ENCODE data around the gene NCKAP1.

Gene NCKAP1

DNA sequence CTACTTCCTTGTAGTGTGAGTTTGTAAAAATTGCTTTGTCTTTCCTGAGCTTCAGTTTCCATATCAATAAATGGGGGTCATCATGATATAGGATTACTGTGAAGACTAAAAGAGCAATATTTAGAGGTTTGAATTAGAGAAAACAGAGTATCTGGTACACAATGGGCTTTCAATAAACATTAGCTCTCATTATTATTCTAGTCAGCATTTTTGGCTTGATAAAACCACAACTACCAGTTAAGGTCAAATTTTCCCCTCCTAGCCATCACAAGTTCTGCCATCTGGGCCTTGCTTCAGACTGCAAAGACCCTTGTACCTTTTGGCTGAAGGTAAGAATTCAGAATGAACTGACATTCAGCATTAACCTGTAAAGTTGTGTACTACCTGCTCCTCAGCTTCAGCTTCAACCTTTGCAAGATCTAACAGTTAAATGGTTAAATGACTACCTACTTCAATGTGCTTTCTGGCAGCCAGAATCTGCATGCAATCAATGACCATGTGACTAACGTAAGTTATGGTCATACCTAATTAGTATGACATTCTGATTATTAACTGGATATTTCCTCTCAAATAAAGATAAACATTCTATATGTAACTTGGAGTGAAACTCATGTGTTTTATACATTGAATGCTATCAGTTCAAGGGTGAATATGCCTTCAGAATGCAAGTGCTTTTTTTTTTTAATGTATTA lies 119.2 kb downstream of the NCKAP1 start:
- no peak overlapping the region for H3K4me3 ChIP-seq (ENCODE audit: low read length)
- no peak for DNase-seq (ENCODE audit: low read depth)
- TF ChIP-seq, protein P1, sequence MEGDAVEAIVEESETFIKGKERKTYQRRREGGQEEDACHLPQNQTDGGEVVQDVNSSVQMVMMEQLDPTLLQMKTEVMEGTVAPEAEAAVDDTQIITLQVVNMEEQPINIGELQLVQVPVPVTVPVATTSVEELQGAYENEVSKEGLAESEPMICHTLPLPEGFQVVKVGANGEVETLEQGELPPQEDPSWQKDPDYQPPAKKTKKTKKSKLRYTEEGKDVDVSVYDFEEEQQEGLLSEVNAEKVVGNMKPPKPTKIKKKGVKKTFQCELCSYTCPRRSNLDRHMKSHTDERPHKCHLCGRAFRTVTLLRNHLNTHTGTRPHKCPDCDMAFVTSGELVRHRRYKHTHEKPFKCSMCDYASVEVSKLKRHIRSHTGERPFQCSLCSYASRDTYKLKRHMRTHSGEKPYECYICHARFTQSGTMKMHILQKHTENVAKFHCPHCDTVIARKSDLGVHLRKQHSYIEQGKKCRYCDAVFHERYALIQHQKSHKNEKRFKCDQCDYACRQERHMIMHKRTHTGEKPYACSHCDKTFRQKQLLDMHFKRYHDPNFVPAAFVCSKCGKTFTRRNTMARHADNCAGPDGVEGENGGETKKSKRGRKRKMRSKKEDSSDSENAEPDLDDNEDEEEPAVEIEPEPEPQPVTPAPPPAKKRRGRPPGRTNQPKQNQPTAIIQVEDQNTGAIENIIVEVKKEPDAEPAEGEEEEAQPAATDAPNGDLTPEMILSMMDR (IDR thresholded peaks at IDR 0.05; ENCODE audit: insufficient read depth, low read depth, low read length, missing control alignments) = no peak

DNA sequence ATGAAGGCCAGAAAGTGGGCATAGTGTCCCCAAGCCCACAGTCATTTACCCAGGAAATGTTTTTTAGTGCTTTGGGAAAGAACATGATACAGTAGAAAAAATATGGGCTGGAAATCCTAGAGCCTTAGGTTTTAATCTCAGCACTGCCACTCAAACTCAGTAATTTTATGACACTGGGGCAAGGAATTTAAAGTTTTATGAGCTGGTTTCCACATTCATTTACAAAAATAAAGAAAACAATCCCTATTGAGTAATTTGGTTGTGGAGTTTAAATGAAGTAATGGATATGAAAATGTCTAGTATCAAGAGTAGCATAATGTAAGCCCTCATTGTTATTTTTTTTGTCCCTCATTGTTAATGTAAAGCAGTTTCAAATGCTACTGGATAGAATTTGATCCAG lies 120.3 kb downstream of the NCKAP1 start:
- H3K4me3 ChIP-seq (ENCODE audit: low read length) = no peak overlapping the region
- DNase-seq (ENCODE audit: low read depth) = no peak
- TF ChIP-seq, protein P1 (IDR thresholded peaks at IDR 0.05; ENCODE audit: insufficient read depth, low read depth, low read length, missing control alignments) = no peak

DNA sequence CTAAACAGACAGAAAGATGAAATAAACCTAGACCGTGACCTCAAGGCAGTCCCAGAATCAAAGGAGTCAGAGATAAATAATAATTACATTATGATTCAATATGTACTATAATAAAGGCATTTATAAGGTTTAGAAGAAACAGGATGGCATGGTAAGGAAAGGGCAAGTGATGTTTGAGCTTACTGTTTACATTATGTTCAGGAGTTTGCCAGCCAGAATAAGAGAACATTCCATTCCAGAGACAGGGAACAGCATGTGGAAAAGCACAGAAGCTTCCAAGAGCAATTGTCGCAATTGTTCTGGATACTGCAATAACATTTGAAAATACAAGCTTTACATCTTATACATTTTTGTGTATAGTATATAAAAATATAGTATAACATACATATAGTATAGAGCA lies 121.8 kb downstream of the NCKAP1 start:
- no peak for DNase-seq (ENCODE audit: low read depth)
- H3K4me3 ChIP-seq (ENCODE audit: low read length) = no peak overlapping the region
- TF ChIP-seq, protein P1 (IDR thresholded peaks at IDR 0.05; ENCODE audit: insufficient read depth, low read depth, low read length, missing control alignments) = no peak

DNA sequence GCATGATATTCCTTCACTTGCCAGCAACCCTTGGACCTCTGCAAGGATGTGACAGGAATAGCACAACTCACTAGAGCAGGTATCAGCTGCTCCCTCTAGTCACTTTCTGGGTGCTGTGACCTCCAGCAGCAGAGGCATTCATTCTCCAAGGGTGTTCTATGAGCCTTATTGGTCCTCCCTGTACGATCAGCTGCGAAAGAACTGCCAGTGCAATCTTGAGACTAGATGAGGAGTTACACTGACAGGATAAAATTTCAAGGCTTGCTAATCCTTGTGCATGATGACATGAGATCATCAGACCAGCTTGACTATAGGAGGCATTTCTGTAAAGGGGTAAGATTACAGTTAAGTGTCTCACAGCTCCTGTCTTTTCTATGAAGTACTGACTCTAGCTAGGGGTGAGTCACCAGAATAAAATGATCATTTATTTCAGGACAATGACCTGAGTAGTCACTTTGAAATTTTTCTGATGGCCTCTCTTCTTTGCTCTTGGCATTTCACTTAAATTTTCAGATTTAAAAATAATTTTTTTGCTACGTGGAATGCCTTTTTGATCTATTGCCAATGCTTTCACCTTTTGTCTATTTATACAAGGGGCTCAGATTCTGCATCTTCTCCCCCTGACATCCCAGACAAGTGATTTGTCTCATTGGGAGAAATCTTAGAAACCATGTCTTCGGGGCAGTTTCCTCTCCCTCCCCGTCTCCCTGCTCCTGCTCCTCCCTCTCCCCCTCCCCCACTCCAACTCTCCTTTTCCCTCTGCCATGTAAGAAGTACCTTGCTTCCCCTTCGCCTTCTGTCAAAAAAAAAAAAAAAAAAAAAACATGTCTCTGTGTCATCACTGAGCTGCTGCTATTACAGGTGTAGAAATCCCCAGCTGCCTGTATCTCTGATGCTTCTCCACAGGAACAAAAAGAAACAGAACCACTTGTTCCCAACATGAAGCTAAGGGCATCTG lies 122.6 kb downstream of the NCKAP1 start:
- DNase-seq (ENCODE audit: low read depth) = peak; percentile 82
- H3K4me3 ChIP-seq (ENCODE audit: low read length) = no peak overlapping the region
- TF ChIP-seq, protein P1 (IDR thresholded peaks at IDR 0.05; ENCODE audit: insufficient read depth, low read depth, low read length, missing control alignments) = no peak

DNA sequence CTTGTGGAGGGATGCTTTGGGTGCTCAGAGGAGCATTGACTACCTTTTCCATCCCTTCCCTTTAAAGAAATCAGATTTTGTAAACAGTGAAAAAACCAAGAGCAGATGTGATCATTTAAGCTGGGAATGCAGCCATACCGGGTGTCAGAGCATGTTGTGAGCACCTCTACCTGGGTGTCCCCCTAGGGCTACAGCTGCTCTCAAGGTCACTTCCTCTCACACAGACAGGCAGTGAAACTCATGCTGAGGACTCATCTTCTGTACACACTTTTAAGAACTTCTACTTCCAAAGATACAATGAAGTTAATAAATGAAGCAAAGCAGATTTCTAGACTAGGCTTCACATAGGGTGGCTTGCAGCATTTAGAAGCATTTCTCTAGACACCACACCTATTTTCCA lies 123.4 kb downstream of the NCKAP1 start:
- no peak overlapping the region for H3K4me3 ChIP-seq (ENCODE audit: low read length)
- peak; percentile 50 for DNase-seq (ENCODE audit: low read depth)
- TF ChIP-seq, protein P1 (IDR thresholded peaks at IDR 0.05; ENCODE audit: insufficient read depth, low read depth, low read length, missing control alignments) = no peak

DNA sequence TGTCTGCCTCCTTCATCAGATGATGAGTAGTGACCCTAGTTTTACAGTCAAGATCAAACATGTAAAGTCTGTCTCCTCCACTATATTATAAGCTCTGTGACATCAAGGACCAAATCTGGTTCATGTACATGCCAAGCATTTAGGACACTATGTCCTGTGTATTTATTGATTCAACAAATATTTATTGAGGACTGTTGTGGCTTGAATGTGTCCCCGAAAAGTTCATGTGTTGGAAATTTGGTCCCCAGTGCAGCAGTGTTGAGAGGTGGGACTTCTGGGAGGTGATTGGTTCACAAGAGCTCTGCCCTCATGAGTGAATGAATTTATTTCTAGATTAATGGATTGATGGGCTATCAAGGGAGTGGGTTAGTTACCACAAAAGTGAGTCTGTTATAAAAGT lies 125.2 kb downstream of the NCKAP1 start:
- TF ChIP-seq, protein P1 (IDR thresholded peaks at IDR 0.05; ENCODE audit: insufficient read depth, low read depth, low read length, missing control alignments) = no peak
- no peak for DNase-seq (ENCODE audit: low read depth)

More for the DNA sequence above, 125.2 kb downstream of the NCKAP1 start:
- H3K4me3 ChIP-seq (ENCODE audit: low read length) = no peak overlapping the region

Measured in epithelial cell of esophagus (primary cell).